Prostate gland (tissue), 2 donors: Measurements from ENCODE around the gene CD248. TPM values are rescaled to one million over a fixed set of nuclear protein-coding genes. Genes with fewer than 3 reads are reported as not detected.

ENCODE experiments used
- DNase-seq: peaks from one replicate; pipeline ENCODE4 v3.0.0-alpha.2; 2019; ENCODE audit warnings: low spot score
- H3K27ac ChIP-seq, 2 donors: fragments of 200-600 bp; sonication (generic); 2 replicates each; pipeline ENCODE4 v1.5.1; 2017 to 2019
- H3K27me3 ChIP-seq: fragments of 200-600 bp; sonication (generic); replicated peaks from 2 replicates; pipeline ENCODE4 v1.5.1; 2019; ENCODE audit not compliant: insufficient read depth
- H3K36me3 ChIP-seq, 2 donors: fragments of 200-600 bp; sonication (generic); 1 replicate in 1 of 2; 2 replicates in 1 of 2; pipeline versions ENCODE4 v1.5.1 to v1.8.1; 2017 to 2019
- H3K4me1 ChIP-seq: fragments of 200-600 bp; sonication (generic); replicated peaks from 2 replicates; pipeline ENCODE4 v1.5.1; 2019
- H3K4me3 ChIP-seq, 2 donors: fragments of 200-600 bp; sonication (generic); 2 replicates each; pipeline ENCODE4 v1.5.1; 2017 to 2019
- H3K9me3 ChIP-seq: fragments of 200-600 bp; sonication (generic); 2 replicates; pipeline ENCODE4 v1.5.1; 2017
- POLR2A ChIP-seq: fragments of 450-650 bp; IDR thresholded peaks from one replicate; pipeline ENCODE4 v1.6.1; 2016; ENCODE audit warnings: antibody characterized with exemption, mild to moderate bottlenecking
- POLR2AphosphoS5 ChIP-seq: sonication (generic); formaldehyde crosslinking; IDR thresholded peaks from one replicate; pipeline ENCODE4 v1.6.1; 2017; ENCODE audit warnings: antibody characterized with exemption
- WGBS: methylation state at CpG from one replicate; pipeline ENCODE4 v1.1.5; 2018; 5-methylcytosine and 5-hydroxymethylcytosine counted together
- intact Hi-C: fragments of 100-400 bp; cut with DNase I; formaldehyde crosslinking; loops from one replicate; pipeline ENCODE4 v1.14.2; 2022
- total RNA-seq, 2 donors: library from RNA; depleted of rRNA; stranded (reverse); fragments of >200 nt; gene quantifications; one replicate each; pipeline ENCODE4 v1.1.0, GENCODE V29; 2016
- TF ChIP-seq, protein P1 (sequence below), 4 experiments: fragments of 200-600 bp in 2 of 4; fragments of 450-650 bp in 2 of 4; sonication (generic) in 2 of 4; IDR thresholded peaks; 1 replicate in 3 of 4; 2 replicates in 1 of 4; pipeline ENCODE4 v1.5.1; 2016 to 2019; ENCODE audit warnings: antibody characterized with exemption in 4 of 4, mild to moderate bottlenecking in 2 of 4, moderate library complexity in 2 of 4

The CD248 gene
- total RNA-seq, 2 donors from 2014 or later: 1.9 to 7.3 TPM

DNA sequence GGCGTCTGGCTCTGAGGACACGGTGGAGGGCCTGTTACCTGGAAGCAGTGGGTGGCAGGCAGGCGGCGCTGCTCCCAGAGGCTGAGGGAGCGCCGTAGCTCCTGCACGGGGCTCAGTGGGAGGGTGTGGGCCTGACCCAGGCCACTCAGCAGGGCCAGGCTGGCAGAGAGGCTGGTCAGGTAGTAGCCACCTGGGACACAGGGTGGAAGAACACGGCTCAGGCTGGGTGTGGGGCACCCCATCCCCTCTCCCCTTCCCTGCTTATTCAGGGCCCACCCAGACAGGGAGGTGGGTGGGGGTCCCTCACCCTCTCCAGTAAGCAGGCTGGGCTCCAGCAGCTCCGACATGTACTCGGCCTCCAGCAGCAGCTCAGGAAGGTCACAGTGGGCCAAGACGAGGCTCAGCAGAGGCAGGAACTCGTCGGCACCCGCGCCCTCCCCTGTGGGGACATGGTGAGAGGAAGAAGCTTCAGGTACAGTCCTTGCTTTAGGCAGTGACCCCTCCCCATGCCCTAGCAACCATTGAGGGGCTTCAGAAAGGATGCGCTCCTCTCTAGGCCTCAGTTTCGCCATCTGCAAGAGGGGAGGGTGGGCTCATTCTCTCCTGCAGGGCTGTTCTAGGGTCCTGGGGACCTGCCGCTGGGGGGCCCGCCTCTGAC lies 16.5 kb upstream of the CD248 start:
- TF ChIP-seq POLR2AphosphoS5 (no peak), POLR2A (no peak)
- TF ChIP-seq, protein P1, sequence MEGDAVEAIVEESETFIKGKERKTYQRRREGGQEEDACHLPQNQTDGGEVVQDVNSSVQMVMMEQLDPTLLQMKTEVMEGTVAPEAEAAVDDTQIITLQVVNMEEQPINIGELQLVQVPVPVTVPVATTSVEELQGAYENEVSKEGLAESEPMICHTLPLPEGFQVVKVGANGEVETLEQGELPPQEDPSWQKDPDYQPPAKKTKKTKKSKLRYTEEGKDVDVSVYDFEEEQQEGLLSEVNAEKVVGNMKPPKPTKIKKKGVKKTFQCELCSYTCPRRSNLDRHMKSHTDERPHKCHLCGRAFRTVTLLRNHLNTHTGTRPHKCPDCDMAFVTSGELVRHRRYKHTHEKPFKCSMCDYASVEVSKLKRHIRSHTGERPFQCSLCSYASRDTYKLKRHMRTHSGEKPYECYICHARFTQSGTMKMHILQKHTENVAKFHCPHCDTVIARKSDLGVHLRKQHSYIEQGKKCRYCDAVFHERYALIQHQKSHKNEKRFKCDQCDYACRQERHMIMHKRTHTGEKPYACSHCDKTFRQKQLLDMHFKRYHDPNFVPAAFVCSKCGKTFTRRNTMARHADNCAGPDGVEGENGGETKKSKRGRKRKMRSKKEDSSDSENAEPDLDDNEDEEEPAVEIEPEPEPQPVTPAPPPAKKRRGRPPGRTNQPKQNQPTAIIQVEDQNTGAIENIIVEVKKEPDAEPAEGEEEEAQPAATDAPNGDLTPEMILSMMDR (IDR thresholded peaks at IDR 0.05): no peak
- WGBS: 88% methylated on average over 19 of the region's 19 CpGs
- no peaks in the 10 kb centered on the region for H3K27me3 ChIP-seq
- H3K4me1 ChIP-seq: peaks cover 9% of the 10 kb centered on the region
- no peak for DNase-seq
- intact Hi-C loops: no loop called here
- H3K36me3 ChIP-seq: no peaks in the 10 kb centered on the region
- H3K27ac ChIP-seq: no peak overlapping the region
- H3K4me3 ChIP-seq: no peak overlapping the region
- H3K9me3 ChIP-seq: no peaks in the 10 kb centered on the region

DNA sequence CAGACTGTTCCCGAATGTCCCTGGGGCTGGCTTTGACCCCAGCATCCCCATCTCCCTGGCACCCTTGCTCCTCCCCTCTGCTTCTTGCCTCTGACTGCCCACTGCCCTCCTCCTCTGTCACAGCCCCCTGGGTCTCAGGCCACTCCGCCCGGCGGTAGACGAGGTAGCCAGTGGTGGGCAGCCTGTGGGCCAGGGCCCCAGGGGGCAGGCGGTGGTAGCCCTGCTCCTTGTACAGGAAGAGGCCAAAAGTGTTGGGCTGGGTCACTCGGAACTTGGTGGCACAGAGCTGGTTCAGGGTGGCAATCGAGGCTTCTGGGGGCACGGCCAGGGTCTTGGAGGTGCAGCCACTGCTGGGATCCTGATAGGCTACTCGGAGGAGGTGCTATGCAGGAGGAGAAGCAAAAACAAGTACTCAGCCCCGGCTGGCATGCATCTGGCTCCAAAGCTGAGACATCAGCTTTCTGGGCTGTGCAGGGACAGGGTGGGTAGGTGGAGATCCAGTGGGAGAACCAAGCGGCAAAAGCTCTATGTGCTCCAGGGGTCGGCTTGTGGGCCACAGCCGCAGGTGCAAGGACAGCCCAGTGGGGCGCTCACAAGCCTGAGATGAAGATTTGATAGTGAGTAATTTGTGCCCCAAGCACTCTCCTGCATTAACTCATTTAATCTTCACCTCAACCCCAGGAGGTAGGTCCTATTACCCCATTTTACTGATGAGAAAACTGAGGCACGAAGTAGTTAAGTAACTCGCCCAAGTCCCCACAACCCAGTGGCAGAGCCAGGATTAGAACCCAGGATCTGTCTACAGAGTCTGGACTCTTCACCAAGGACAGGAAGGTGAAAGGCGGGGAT lies 15.8 kb upstream of the CD248 start:
- Histone ChIP-seq H3K9me3 (no peaks in the 10 kb centered on the region), H3K4me1 (peaks cover 9% of the 10 kb centered on the region), H3K4me3 (no peak overlapping the region), H3K27me3 (no peaks in the 10 kb centered on the region), H3K27ac (no peak overlapping the region), H3K36me3 (no peaks in the 10 kb centered on the region)
- intact Hi-C loops: no loop called here
- DNase-seq: no peak
- 82% methylated on average over 18 of the region's 18 CpGs for WGBS
- TF ChIP-seq POLR2AphosphoS5 (no peak), POLR2A (no peak)
- TF ChIP-seq, protein P1 (IDR thresholded peaks at IDR 0.05): no peak

DNA sequence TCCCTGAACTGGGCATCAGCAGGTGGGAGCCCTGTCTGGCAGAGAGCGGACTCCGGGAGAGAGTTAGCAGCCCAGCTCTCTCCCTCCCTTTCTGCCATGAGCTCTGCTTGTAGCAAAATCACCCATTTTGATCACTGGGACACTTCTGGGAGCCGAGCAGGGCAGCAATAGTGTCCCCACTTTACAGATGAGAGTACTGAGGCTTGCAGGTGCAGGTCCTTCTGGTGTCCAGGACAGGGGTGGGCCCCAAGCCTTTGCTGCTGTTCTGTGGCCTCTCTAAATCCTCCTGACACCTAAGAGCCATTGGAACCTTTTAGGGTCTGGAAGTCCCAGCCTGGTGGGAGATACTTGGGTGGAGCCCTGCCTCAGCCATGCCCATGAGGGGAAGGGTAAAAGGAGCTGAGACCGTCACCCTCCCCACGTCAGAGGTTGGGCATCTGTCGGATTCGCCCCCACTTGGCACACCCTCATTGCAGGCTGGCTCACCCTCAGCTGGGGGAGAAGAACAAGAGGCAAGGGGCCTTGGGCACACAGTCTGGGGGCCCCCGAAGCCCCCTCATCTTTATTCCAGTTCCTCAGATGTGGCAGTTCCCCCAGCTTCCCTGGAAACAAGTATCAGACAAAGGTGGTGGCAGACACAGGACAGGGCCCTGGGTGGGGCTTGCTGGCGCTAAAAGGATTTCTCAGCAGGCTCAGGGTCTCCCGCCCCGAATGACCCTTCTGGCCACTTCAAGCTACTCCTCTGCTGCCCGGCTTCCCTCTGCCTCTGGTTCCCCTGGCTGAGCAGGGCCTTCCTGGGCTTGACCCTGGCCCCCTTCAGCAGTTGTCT lies 14.9 kb upstream of the CD248 start:
- no peak for DNase-seq
- WGBS: 88% methylated on average over 12 of the region's 12 CpGs
- H3K4me1 ChIP-seq: peaks cover 8% of the 10 kb centered on the region
- TF ChIP-seq POLR2A (no peak), POLR2AphosphoS5 (no peak)
- TF ChIP-seq, protein P1 (IDR thresholded peaks at IDR 0.05): no peak
- no peaks in the 10 kb centered on the region for H3K9me3 ChIP-seq
- intact Hi-C loops: no loop called here
- no peak overlapping the region for H3K27ac ChIP-seq
- H3K27me3 ChIP-seq: no peaks in the 10 kb centered on the region
- H3K36me3 ChIP-seq: no peaks in the 10 kb centered on the region
- H3K4me3 ChIP-seq: no peak overlapping the region

DNA sequence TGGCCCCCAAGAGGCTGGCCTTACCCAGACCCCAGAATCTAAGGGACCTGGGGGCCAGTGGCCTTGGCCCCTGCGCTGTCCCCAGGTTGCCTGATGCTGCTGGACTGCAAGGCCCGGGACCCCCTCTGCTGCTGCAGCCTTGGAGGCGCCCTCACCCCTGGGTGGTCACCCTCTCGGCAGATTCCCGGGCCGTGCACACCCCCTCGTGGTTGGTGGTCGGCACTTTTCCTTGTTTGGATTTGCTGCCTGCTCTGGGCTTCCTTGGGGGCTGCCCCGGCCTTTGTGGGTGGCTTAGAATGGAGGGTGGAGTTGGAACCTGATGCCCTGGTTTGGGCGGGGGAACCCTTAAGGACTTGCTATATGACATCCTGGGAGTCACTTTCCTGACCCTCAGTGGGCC lies 14.1 kb upstream of the CD248 start:
- H3K9me3 ChIP-seq: no peaks in the 10 kb centered on the region
- WGBS: 66% methylated on average over 6 of the region's 10 CpGs
- H3K36me3 ChIP-seq: no peaks in the 10 kb centered on the region
- no peak for DNase-seq
- no peak overlapping the region for H3K27ac ChIP-seq
- intact Hi-C loops: no loop called here
- TF ChIP-seq POLR2A (no peak), POLR2AphosphoS5 (no peak)
- TF ChIP-seq, protein P1 (IDR thresholded peaks at IDR 0.05): no peak
- peaks cover 4% of the 10 kb centered on the region for H3K4me1 ChIP-seq
- no peak overlapping the region for H3K4me3 ChIP-seq
- no peaks in the 10 kb centered on the region for H3K27me3 ChIP-seq
